Thyroid gland (tissue), 4 donors: ENCODE measurements around the gene CCNL1.

ENCODE experiments used
- CTCF ChIP-seq, 6 experiments: fragments of 200-600 bp in 3 of 6; fragments of 450-650 bp in 3 of 6; sonication (generic) in 3 of 6; IDR thresholded peaks; one replicate each; pipeline ENCODE4 v1.5.1; 2016 to 2019; ENCODE audit warnings: antibody characterized with exemption in 6 of 6, mild to moderate bottlenecking in 2 of 6, inconsistent platforms in 1 of 6, moderate library complexity in 1 of 6
- POLR2A ChIP-seq, 2 donors: fragments of 450-650 bp; IDR thresholded peaks; one replicate each; pipeline ENCODE4 v1.6.1; 2017; ENCODE audit warnings: antibody characterized with exemption in 2 of 2, mild to moderate bottlenecking in 2 of 2, moderate library complexity in 1 of 2

DNA sequence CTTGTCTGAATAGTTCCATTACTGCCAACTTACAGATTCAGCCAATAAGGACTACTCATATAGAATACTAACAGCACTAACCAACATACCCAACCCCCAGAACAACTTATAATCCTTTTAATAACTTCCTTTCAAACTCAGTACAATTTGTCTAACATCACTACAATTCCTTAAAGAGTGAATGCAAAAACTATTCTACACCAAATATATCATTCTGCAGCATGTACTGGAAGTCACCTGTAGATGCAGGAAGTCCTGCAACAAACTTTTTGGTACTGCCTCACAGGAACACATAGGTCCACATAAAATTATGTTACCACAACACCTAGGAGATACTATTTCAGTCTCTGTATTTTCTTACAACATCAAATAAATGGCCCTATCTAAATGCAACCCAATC is 2.1 kb downstream of the CCNL1 start:
- TF ChIP-seq POLR2A (IDR thresholded peaks at IDR 0.05) = no peak
- no peak for TF ChIP-seq CTCF (IDR thresholded peaks at IDR 0.05)
